Transverse colon (tissue), 3 donors: ENCODE results near the gene SLC6A17.

Experiments
- CTCF ChIP-seq, 5 experiments: fragments of 200-600 bp in 3 of 5; fragments of 450-650 bp in 2 of 5; sonication (generic) in 3 of 5; IDR thresholded peaks; 1 replicate in 2 of 5; 2 replicates in 3 of 5; pipeline ENCODE4 v1.5.1; 2016 to 2017; ENCODE audit warnings: antibody characterized with exemption in 5 of 5, inconsistent platforms in 3 of 5, mild to moderate bottlenecking in 2 of 5, moderate library complexity in 1 of 5
- POLR2A ChIP-seq: fragments of 450-650 bp; IDR thresholded peaks from one replicate; pipeline ENCODE4 v1.6.1; 2016; ENCODE audit warnings: antibody characterized with exemption, mild to moderate bottlenecking, moderate library complexity

GRCh38 chr1:110201157-110201825 lies 51.0 kb downstream of the SLC6A17 start:
- no peak for TF ChIP-seq POLR2A
- TF ChIP-seq CTCF (IDR thresholded peaks at IDR 0.05) = no peak
